ENCODE data around the gene HEXIM1.
"Not testable (repeated sequence)": the region's sequence is repeated elsewhere in the genome, so short reads cannot be mapped to it uniquely, and the experiment has no call there.

The HEXIM1 gene

DNA sequence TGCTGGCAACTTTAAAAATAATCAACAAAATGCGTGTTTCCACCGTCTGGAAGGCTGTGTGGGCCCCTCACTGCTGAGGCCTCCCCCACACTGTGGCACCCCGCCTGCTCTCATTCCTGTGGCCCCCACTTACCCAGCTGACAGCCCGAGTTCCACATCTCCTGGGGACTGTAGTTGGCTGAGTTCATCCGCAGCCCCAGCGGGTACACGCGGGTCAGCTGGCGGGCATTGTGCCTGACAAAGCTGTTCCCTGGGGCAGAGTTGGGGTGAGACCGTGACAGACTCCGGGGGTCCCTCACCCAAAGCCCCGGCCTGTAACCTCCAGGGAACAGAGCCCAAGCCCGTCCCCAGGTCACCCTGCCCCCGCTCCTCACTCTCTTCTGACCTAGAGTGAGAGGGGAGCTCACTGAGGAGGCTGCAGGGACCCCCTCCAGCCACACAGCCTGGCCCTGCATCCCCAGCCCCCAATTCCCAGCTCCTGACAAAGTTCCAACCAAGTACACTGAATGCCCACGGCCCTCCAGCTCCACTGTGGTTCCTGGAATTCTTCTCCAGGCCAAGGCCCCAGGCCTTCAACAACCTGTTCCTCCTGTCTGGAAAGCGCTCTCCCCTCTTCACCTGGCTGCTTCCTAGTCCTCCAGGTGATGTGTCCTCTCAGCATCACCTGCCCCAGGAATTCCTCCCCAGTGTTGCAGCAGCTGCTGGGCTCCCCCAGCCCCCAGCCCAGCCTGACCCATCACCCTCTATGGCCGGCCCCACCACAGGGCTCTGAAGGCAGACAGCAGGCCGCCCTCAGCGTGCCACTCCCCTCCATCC is 34.0 kb upstream of the HEXIM1 start:
- DNase-seq: no peak

- no peak for DNase-seq
Observed at GRCh38 chr17:45115015-45115625, 33.2 kb upstream of the HEXIM1 start.

- no peak for DNase-seq
Observed at GRCh38 chr17:45115871-45116270, 32.4 kb upstream of the HEXIM1 start.

GRCh38 chr17:45116434-45117016 is 31.8 kb upstream of the HEXIM1 start:
- DNase-seq: no peak

- DNase-seq: no peak
Observed at GRCh38 chr17:45117334-45117733, 30.9 kb upstream of the HEXIM1 start.

DNA sequence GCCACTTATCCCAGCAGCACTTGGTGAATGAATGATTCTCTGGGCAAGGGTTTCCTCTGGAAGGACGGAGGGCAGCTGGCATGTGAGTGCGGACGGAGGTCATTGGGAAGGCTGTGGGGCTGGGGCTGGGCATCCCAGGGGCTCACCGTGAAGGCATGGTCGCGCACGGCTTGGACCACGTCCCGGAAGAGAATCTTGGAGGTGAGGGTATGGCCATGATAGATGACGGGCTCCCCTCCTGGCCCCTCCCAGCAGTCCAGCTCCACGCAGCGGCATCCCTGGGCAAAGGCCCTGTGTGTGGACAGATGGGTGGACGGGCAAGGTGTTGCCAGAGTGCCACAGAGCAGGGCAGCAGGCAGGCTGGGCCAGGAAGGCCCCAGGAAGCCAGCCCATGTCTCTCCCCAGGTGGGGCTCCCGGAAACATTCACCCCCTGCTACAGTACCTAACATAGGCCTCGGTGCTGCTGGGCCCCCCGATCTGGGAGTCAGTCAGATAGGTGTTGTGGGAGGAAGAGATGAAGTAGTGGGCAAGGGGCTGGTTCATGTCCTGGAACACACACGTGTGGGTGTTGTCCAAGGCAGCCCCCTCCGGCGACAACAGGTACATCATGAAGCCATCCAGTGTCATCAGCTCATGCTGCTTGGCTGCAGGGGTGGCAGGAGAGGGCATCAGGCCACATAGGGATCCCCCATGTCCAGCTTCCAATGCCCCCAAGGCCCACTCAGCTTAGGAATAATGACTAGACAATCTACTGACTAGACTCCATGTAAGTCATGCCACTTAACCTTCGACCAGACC is 30.2 kb upstream of the HEXIM1 start:
- DNase-seq: no peak

GRCh38 chr17:45118691-45119090 is 29.6 kb upstream of the HEXIM1 start:
- DNase-seq: no peak

GRCh38 chr17:45119964-45120363 is 28.3 kb upstream of the HEXIM1 start:
- DNase-seq: no peak

- DNase-seq: no peak
Observed at GRCh38 chr17:45120558-45120957, 27.7 kb upstream of the HEXIM1 start.

- no peak for DNase-seq
Observed at GRCh38 chr17:45121055-45121454, 27.2 kb upstream of the HEXIM1 start.

- DNase-seq: no peak
Observed at GRCh38 chr17:45123076-45123770, 25.1 kb upstream of the HEXIM1 start.

DNA sequence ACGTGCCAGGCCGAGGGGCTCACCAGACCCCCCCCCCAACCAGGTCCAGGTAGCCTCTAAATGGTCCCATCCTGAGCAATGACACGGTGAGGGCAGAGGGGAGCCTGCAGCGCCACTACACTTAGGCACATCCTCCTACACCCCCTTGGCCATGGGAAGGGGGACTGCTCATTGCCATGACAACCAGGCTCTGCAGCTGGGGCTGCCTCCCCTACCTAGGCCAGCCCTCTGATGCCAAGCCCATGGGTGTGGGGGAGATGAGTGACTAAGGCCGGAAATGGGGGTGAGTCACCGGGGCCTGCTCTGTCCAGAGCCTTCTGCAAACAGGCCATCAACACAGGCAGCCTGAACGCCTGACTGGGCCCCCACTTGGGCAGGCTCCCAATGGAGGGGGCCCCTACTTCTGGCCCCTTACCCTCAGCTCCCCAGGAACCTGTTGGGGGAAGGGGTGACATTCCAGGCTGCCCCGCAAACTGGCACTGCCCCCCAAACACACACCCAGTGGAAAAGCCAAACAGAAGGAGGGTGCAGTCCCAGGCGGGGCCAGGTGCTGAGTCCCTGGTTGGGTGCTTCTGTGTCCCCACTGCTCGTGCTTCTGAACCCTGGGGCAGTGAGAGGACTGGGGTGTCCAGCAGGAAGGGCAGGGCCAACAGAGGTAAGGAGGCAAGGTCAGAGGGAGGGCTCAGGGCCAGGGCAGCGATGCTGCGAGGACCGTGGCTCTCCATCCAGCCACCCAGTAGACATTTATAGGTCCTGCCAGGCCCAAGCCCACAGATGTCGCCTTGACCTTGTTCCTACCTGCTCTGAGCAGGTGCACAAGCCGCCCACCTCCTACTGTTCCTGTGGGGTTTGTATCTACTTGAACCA is 24.1 kb upstream of the HEXIM1 start:
- DNase-seq: peak in 1 of 2 experiments; percentile 60

DNA sequence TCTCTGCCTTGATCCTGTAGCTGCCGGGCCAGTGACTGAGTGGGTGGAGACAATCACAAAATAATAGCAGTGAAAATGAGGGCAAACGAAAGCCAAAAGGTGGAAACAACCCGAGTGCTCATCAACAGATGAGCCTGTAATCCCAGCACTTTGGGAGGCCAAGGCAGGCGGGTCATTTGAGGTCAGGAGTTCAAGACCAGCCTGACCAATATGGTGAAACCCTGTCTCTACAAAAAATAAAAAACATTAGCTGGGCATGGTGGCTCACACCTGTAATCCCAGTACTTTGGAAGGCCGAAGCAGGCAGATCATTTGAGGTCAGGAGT is 23.5 kb upstream of the HEXIM1 start:
- not testable (repeated sequence) for DNase-seq

DNA sequence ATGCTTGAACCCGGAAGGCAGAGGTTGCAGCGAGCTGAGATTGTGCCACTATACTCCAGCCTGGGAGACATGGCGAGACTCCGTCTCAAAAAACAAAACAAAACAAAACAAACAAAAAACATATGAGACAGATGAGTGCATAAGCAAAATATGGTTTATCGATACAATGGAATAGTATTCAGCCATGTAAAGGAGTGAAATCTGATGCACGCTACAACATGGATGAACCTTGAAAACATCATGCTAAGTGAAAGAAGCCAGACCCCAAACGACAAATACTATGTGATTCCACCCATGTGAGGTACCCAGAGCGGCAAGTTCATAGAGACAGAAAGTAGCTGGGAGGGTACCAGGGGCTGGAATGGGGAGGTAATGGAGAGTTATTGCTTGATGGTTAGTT is 22.8 kb upstream of the HEXIM1 start:
- no peak for DNase-seq

GRCh38 chr17:45127207-45127547 is 21.1 kb upstream of the HEXIM1 start:
- no peak for DNase-seq

- no peak for DNase-seq
Observed at GRCh38 chr17:45127548-45128300, 20.6 kb upstream of the HEXIM1 start.

GRCh38 chr17:45128331-45128730 is 19.9 kb upstream of the HEXIM1 start:
- no peak for DNase-seq

- no peak for DNase-seq
Observed at GRCh38 chr17:45128989-45129388, 19.3 kb upstream of the HEXIM1 start.

- DNase-seq: no peak
Observed at GRCh38 chr17:45129426-45129939, 18.8 kb upstream of the HEXIM1 start.

- no peak for DNase-seq
Observed at GRCh38 chr17:45129940-45130680, 18.2 kb upstream of the HEXIM1 start.
